ENCODE data around the gene FBXL19.

- TF ChIP-seq EZH2 (IDR thresholded peaks at IDR 0.05; ENCODE audit: insufficient read depth, poor library complexity, severe bottlenecking) (no peak), EZH2phosphoT487 (IDR thresholded peaks at IDR 0.05; ENCODE audit: insufficient read depth, low read depth) (no peak)
Measured at GRCh38 chr16:30907064-30907463, 16.3 kb upstream of the FBXL19 start.
